Prostate gland (tissue), 2 donors: ENCODE measurements around the gene SMYD1. TPM values are rescaled to one million over a fixed set of nuclear protein-coding genes. Genes with fewer than 3 reads are reported as not detected.

Experiments used
- DNase-seq: peaks from one replicate; pipeline ENCODE4 v3.0.0-alpha.2; 2019; ENCODE audit warnings: low spot score
- H3K27ac ChIP-seq, 2 donors: fragments of 200-600 bp; sonication (generic); 2 replicates each; pipeline ENCODE4 v1.5.1; 2017 to 2019
- H3K27me3 ChIP-seq: fragments of 200-600 bp; sonication (generic); replicated peaks from 2 replicates; pipeline ENCODE4 v1.5.1; 2019; ENCODE audit not compliant: insufficient read depth
- H3K36me3 ChIP-seq, 2 donors: fragments of 200-600 bp; sonication (generic); 1 replicate in 1 of 2; 2 replicates in 1 of 2; pipeline versions ENCODE4 v1.5.1 to v1.8.1; 2017 to 2019
- H3K4me1 ChIP-seq: fragments of 200-600 bp; sonication (generic); replicated peaks from 2 replicates; pipeline ENCODE4 v1.5.1; 2019
- H3K4me3 ChIP-seq, 2 donors: fragments of 200-600 bp; sonication (generic); 2 replicates each; pipeline ENCODE4 v1.5.1; 2017 to 2019
- H3K9me3 ChIP-seq: fragments of 200-600 bp; sonication (generic); 2 replicates; pipeline ENCODE4 v1.5.1; 2017
- CTCF ChIP-seq, 4 experiments: fragments of 200-600 bp in 2 of 4; fragments of 450-650 bp in 2 of 4; sonication (generic) in 2 of 4; IDR thresholded peaks; 1 replicate in 3 of 4; 2 replicates in 1 of 4; pipeline ENCODE4 v1.5.1; 2016 to 2019; ENCODE audit warnings: antibody characterized with exemption in 4 of 4, mild to moderate bottlenecking in 2 of 4, moderate library complexity in 2 of 4
- POLR2A ChIP-seq: fragments of 450-650 bp; IDR thresholded peaks from one replicate; pipeline ENCODE4 v1.6.1; 2016; ENCODE audit warnings: antibody characterized with exemption, mild to moderate bottlenecking
- POLR2AphosphoS5 ChIP-seq: sonication (generic); formaldehyde crosslinking; IDR thresholded peaks from one replicate; pipeline ENCODE4 v1.6.1; 2017; ENCODE audit warnings: antibody characterized with exemption
- WGBS: methylation state at CpG from one replicate; pipeline ENCODE4 v1.1.5; 2018; 5-methylcytosine and 5-hydroxymethylcytosine counted together
- intact Hi-C: fragments of 100-400 bp; cut with DNase I; formaldehyde crosslinking; loops from one replicate; pipeline ENCODE4 v1.14.2; 2022
- total RNA-seq, 2 donors: library from RNA; depleted of rRNA; stranded (reverse); fragments of >200 nt; gene quantifications; one replicate each; pipeline ENCODE4 v1.1.0, GENCODE V29; 2016

The SMYD1 gene
- total RNA-seq, 2 donors from 2014 or later = 2.4 to 3.7 TPM

GRCh38 chr2:88114889-88115288 is 47.3 kb downstream of the SMYD1 start:
- Histone ChIP-seq H3K4me3 (no peak overlapping the region), H3K4me1 (no peaks in the 10 kb centered on the region), H3K27me3 (peaks cover 2% of the 10 kb centered on the region), H3K36me3 (no peaks in the 10 kb centered on the region), H3K27ac (no peak overlapping the region), H3K9me3 (no peaks in the 10 kb centered on the region)
- WGBS = 48% methylated on average over 5 of the region's 5 CpGs
- TF ChIP-seq CTCF (IDR thresholded peaks at IDR 0.05) (no peak), POLR2AphosphoS5 (no peak), POLR2A (no peak)
- intact Hi-C loops = no loop called here
- no peak for DNase-seq

GRCh38 chr2:88115825-88116518 is 48.3 kb downstream of the SMYD1 start:
- Histone ChIP-seq H3K27me3 (no peaks in the 10 kb centered on the region), H3K4me3 (no peak overlapping the region), H3K36me3 (no peaks in the 10 kb centered on the region), H3K9me3 (no peaks in the 10 kb centered on the region), H3K4me1 (no peaks in the 10 kb centered on the region), H3K27ac (no peak overlapping the region)
- 88% methylated on average over 10 of the region's 10 CpGs for WGBS
- intact Hi-C loops = no loop called here
- TF ChIP-seq POLR2AphosphoS5 (no peak), CTCF (IDR thresholded peaks at IDR 0.05) (no peak), POLR2A (no peak)
- DNase-seq = no peak

- Histone ChIP-seq H3K9me3 (no peaks in the 10 kb centered on the region), H3K36me3 (no peaks in the 10 kb centered on the region), H3K4me1 (no peaks in the 10 kb centered on the region), H3K27ac (no peak overlapping the region), H3K4me3 (no peak overlapping the region), H3K27me3 (no peaks in the 10 kb centered on the region)
- TF ChIP-seq CTCF (IDR thresholded peaks at IDR 0.05) = no peak
- TF ChIP-seq POLR2AphosphoS5 = no peak
- TF ChIP-seq POLR2A = no peak
- 88% methylated on average over 18 of the region's 18 CpGs for WGBS
- DNase-seq = no peak
- intact Hi-C loops = no loop called here
Observed at GRCh38 chr2:88116669-88117432, 49.2 kb downstream of the SMYD1 start.

GRCh38 chr2:88117973-88118372 is 50.3 kb downstream of the SMYD1 start:
- H3K4me3 ChIP-seq = no peak overlapping the region
- H3K27ac ChIP-seq = no peak overlapping the region
- no peaks in the 10 kb centered on the region for H3K4me1 ChIP-seq
- no peak for DNase-seq
- WGBS = 78% methylated on average over 4 of the region's 4 CpGs
- intact Hi-C loops = no loop called here
- no peaks in the 10 kb centered on the region for H3K36me3 ChIP-seq
- TF ChIP-seq POLR2AphosphoS5 (no peak), POLR2A (no peak), CTCF (IDR thresholded peaks at IDR 0.05) (no peak)
- no peaks in the 10 kb centered on the region for H3K27me3 ChIP-seq
- H3K9me3 ChIP-seq = no peaks in the 10 kb centered on the region
